AG08395 (cell line): ENCODE measurements around the gene H2AZ1.
A peak's percentile ranks its signal among the peaks of the same experiment; 100 is the strongest.

ENCODE experiments used
- DNase-seq: peaks from one replicate; pipeline ENCODE4 v3.0.0; 2012; ENCODE audit warnings: mixed read lengths, low spot score

H2AZ1 gene

GRCh38 chr4:99946356-99947189 is 3.5 kb downstream of the H2AZ1 start, which contains the start of gene DNAJB14:
Gene DNAJB14, minus strand, starts transcription at chr4:99946618. Its CDS starts 47 bp downstream, at chr4:99946571.
- peak; percentile 83 for DNase-seq

- DNase-seq: peak; percentile 27
These were observed 4.2 kb downstream of the H2AZ1 start for GRCh38 chr4:99945718-99946355.

GRCh38 chr4:99943904-99944437 is 6.1 kb downstream of the H2AZ1 start:
- DNase-seq: no peak

- DNase-seq: no peak
These were observed 11.8 kb downstream of the H2AZ1 start for GRCh38 chr4:99938243-99938753.

- DNase-seq: no peak
These were observed 15.2 kb downstream of the H2AZ1 start for GRCh38 chr4:99934891-99935290.

GRCh38 chr4:99927566-99927965 is 22.5 kb downstream of the H2AZ1 start:
- no peak for DNase-seq

GRCh38 chr4:99921174-99921573 is 28.9 kb downstream of the H2AZ1 start:
- DNase-seq: no peak

GRCh38 chr4:99918656-99919055 is 31.4 kb downstream of the H2AZ1 start:
- no peak for DNase-seq

GRCh38 chr4:99917575-99917974 is 32.5 kb downstream of the H2AZ1 start:
- no peak for DNase-seq

GRCh38 chr4:99915449-99915848 is 34.6 kb downstream of the H2AZ1 start:
- no peak for DNase-seq
